COLO668 (cell line): ENCODE results near the gene PCDHB2.
"Not testable (repeated sequence)": the region's sequence is repeated elsewhere in the genome, so short reads cannot be mapped to it uniquely, and the experiment has no call there.

ENCODE experiments used
- DNase-seq: peaks from one replicate; lab custom pipeline; 2025; ENCODE audit not compliant: unreplicated experiment; lab: John Stamatoyannopoulos, UW

PCDHB2 gene

GRCh38 chr5:141094481-141095262 is at the start of gene PCDHB2:
Gene PCDHB2, plus strand, starts transcription at chr5:141094615. Its CDS starts 176 bp downstream, at chr5:141094791.
- peak; percentile 80 for DNase-seq

GRCh38 chr5:141050622-141051520 is 43.5 kb upstream of the PCDHB2 start, which contains the start of gene PCDHB1:
Gene PCDHB1, plus strand, starts transcription at chr5:141051374. Its CDS starts 97 bp downstream, at chr5:141051471.
- peak; percentile 42 for DNase-seq

GRCh38 chr5:141051521-141051866 is 42.9 kb upstream of the PCDHB2 start:
- peak; percentile 50 for DNase-seq

- no peak for DNase-seq
Measured at GRCh38 chr5:141077826-141078225, 16.6 kb upstream of the PCDHB2 start.

- no peak for DNase-seq
Measured at GRCh38 chr5:141082228-141082627, 12.2 kb upstream of the PCDHB2 start.

GRCh38 chr5:141084487-141084989 is 9.9 kb upstream of the PCDHB2 start:
- peak; percentile 56 for DNase-seq

GRCh38 chr5:141095263-141095641 is 837 bp downstream of the PCDHB2 start:
- DNase-seq: peak; percentile 0

GRCh38 chr5:141096181-141096580 is 1.8 kb downstream of the PCDHB2 start:
- DNase-seq: not testable (repeated sequence)

GRCh38 chr5:141096586-141096985 is 2.2 kb downstream of the PCDHB2 start:
- not testable (repeated sequence) for DNase-seq

GRCh38 chr5:141100243-141100805 is 5.9 kb downstream of the PCDHB2 start, which contains the start of gene PCDHB3:
Gene PCDHB3, plus strand, starts transcription at chr5:141100473. Its CDS starts 177 bp downstream, at chr5:141100650.
- DNase-seq: no peak

- no peak for DNase-seq
Measured at GRCh38 chr5:141101059-141101458, 6.6 kb downstream of the PCDHB2 start.

GRCh38 chr5:141102070-141102469 is 7.7 kb downstream of the PCDHB2 start:
- not testable (repeated sequence) for DNase-seq

GRCh38 chr5:141102471-141102870 is 8.1 kb downstream of the PCDHB2 start:
- not testable (repeated sequence) for DNase-seq

- DNase-seq: no peak
Measured at GRCh38 chr5:141105350-141105749, 10.9 kb downstream of the PCDHB2 start.

- DNase-seq: no peak
Measured at GRCh38 chr5:141119250-141119649, 24.8 kb downstream of the PCDHB2 start.

- no peak for DNase-seq
Measured at GRCh38 chr5:141121563-141121962, 27.1 kb downstream of the PCDHB2 start, which contains the start of gene PCDHB4. Gene PCDHB4, plus strand, starts transcription at chr5:141121818. Its CDS starts 181 bp downstream, at chr5:141121999.

GRCh38 chr5:141121985-141122384 is 27.6 kb downstream of the PCDHB2 start:
- DNase-seq: no peak

GRCh38 chr5:141123396-141124135 is 29.2 kb downstream of the PCDHB2 start:
- not testable (repeated sequence) for DNase-seq

GRCh38 chr5:141127305-141127704 is 32.9 kb downstream of the PCDHB2 start:
- DNase-seq: no peak

GRCh38 chr5:141135030-141135717 is 40.8 kb downstream of the PCDHB2 start, which contains the start of gene PCDHB5:
Gene PCDHB5, plus strand, starts transcription at chr5:141135206. Its CDS starts 229 bp downstream, at chr5:141135435.
- DNase-seq: peak; percentile 71
